ENCODE measurements around the gene PTPN21. TPM values are rescaled to one million over a fixed set of nuclear protein-coding genes. Genes with fewer than 3 reads are reported as not detected.

PTPN21 gene
- total and polyA plus RNA-seq, 9 of the 15 experiments (the other 6 are each of a cell fraction or from before 2014, with no cell fraction given), result 0.06 to 1.9 (median 0.94) TPM

DNA sequence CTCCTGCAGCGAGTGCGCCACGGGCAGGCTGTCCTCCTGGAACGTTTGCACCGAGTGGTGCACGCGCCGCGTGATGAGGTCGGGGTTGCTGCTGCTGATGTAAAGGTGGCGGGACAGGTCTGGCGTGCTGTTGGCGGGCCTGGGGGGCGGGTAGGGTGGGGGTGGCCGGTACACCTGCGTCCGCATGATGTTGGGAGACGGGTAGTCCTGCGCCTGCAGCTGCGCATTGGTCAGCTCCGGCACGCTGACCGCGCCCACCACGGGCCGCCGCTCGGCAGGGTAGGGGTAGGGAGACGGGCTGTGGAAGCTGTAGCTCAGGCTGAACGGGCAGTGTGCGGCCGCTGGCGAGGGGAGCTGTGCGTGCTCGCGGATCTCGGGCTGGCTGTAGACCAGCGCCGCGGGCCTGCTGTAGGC, 75.2 kb downstream of the PTPN21 start (continued):
- TF ChIP-seq, protein P1, sequence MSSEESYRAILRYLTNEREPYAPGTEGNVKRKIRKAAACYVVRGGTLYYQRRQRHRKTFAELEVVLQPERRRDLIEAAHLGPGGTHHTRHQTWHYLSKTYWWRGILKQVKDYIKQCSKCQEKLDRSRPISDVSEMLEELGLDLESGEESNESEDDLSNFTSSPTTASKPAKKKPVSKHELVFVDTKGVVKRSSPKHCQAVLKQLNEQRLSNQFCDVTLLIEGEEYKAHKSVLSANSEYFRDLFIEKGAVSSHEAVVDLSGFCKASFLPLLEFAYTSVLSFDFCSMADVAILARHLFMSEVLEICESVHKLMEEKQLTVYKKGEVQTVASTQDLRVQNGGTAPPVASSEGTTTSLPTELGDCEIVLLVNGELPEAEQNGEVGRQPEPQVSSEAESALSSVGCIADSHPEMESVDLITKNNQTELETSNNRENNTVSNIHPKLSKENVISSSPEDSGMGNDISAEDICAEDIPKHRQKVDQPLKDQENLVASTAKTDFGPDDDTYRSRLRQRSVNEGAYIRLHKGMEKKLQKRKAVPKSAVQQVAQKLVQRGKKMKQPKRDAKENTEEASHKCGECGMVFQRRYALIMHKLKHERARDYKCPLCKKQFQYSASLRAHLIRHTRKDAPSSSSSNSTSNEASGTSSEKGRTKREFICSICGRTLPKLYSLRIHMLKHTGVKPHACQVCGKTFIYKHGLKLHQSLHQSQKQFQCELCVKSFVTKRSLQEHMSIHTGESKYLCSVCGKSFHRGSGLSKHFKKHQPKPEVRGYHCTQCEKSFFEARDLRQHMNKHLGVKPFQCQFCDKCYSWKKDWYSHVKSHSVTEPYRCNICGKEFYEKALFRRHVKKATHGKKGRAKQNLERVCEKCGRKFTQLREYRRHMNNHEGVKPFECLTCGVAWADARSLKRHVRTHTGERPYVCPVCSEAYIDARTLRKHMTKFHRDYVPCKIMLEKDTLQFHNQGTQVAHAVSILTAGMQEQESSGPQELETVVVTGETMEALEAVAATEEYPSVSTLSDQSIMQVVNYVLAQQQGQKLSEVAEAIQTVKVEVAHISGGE (CRISPR knock-in tag; IDR thresholded peaks at IDR 0.05), result no peak
- TF ChIP-seq, protein P2, sequence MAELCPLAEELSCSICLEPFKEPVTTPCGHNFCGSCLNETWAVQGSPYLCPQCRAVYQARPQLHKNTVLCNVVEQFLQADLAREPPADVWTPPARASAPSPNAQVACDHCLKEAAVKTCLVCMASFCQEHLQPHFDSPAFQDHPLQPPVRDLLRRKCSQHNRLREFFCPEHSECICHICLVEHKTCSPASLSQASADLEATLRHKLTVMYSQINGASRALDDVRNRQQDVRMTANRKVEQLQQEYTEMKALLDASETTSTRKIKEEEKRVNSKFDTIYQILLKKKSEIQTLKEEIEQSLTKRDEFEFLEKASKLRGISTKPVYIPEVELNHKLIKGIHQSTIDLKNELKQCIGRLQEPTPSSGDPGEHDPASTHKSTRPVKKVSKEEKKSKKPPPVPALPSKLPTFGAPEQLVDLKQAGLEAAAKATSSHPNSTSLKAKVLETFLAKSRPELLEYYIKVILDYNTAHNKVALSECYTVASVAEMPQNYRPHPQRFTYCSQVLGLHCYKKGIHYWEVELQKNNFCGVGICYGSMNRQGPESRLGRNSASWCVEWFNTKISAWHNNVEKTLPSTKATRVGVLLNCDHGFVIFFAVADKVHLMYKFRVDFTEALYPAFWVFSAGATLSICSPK (IDR thresholded peaks at IDR 0.05; ENCODE audit: borderline replicate concordance), result no peak
- TF ChIP-seq HDAC8 (tag; IDR thresholded peaks at IDR 0.05), result no peak
- TF ChIP-seq, protein P3, sequence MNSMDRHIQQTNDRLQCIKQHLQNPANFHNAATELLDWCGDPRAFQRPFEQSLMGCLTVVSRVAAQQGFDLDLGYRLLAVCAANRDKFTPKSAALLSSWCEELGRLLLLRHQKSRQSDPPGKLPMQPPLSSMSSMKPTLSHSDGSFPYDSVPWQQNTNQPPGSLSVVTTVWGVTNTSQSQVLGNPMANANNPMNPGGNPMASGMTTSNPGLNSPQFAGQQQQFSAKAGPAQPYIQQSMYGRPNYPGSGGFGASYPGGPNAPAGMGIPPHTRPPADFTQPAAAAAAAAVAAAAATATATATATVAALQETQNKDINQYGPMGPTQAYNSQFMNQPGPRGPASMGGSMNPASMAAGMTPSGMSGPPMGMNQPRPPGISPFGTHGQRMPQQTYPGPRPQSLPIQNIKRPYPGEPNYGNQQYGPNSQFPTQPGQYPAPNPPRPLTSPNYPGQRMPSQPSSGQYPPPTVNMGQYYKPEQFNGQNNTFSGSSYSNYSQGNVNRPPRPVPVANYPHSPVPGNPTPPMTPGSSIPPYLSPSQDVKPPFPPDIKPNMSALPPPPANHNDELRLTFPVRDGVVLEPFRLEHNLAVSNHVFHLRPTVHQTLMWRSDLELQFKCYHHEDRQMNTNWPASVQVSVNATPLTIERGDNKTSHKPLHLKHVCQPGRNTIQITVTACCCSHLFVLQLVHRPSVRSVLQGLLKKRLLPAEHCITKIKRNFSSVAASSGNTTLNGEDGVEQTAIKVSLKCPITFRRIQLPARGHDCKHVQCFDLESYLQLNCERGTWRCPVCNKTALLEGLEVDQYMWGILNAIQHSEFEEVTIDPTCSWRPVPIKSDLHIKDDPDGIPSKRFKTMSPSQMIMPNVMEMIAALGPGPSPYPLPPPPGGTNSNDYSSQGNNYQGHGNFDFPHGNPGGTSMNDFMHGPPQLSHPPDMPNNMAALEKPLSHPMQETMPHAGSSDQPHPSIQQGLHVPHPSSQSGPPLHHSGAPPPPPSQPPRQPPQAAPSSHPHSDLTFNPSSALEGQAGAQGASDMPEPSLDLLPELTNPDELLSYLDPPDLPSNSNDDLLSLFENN (IDR thresholded peaks at IDR 0.05; ENCODE audit: low read depth in 2 of 2, low read length in 2 of 2), result no peak
